ENCODE measurements around the gene NDST4. TPM values are rescaled to one million over a fixed set of nuclear protein-coding genes. Genes with fewer than 3 reads are reported as not detected.

NDST4 gene
- polyA plus RNA-seq, 2 of the 4 experiments (the other 2 are of a cell fraction), result 0.04 TPM; not detected in 1

GRCh38 chr4:115154826-115155225 is 41.4 kb upstream of the NDST4 start:
- Histone ChIP-seq H3K27ac (no peak overlapping the region), H3K4me2 (no peak overlapping the region), H3K9me3 (no peaks in the 10 kb centered on the region), H3K4me3 (no peak overlapping the region), H3K4me1 (no peaks in the 10 kb centered on the region)
- DNase-seq (ENCODE audit: low read depth in 1 of 2, low spot score in 1 of 2) (no peak), FAIRE-seq (no peak), ATAC-seq (no peak)
- ChIA-PET POLR2A (no interaction called here), CTCF (no interaction called here)
- TF ChIP-seq TP53 (CRISPR knock-in tag; IDR thresholded peaks at IDR 0.05) (no peak), GATA3 (IDR thresholded peaks at IDR 0.05; ENCODE audit: borderline replicate concordance) (no peak), CHD4 (IDR thresholded peaks at IDR 0.05; ENCODE audit: borderline replicate concordance) (no peak), KDM5A (IDR thresholded peaks at IDR 0.05) (no peak), FOSL2 (IDR thresholded peaks at IDR 0.05) (no peak), FOSL2 (CRISPR knock-in tag; IDR thresholded peaks at IDR 0.05) (no peak), CEBPB (IDR thresholded peaks at IDR 0.05) (no peak), ZFP36 (IDR thresholded peaks at IDR 0.05; ENCODE audit: borderline replicate concordance, partially characterized antibody) (no peak), ZC3H11A (IDR thresholded peaks at IDR 0.05) (no peak), EHF (CRISPR knock-in tag; IDR thresholded peaks at IDR 0.05) (no peak), RARB (CRISPR knock-in tag; IDR thresholded peaks at IDR 0.05) (no peak), RAD21 (conservative IDR thresholded peaks at IDR 0.05 in 1 of 2, IDR thresholded peaks at IDR 0.05 in 1 of 2) (no peak), TFCP2L1 (CRISPR knock-in tag; IDR thresholded peaks at IDR 0.05) (no peak), HOXB5 (CRISPR knock-in tag; IDR thresholded peaks at IDR 0.05) (no peak), ZSCAN20 (CRISPR knock-in tag; IDR thresholded peaks at IDR 0.05) (no peak), NR3C1 (IDR thresholded peaks at IDR 0.05) (no peak), MAFK (IDR thresholded peaks at IDR 0.05; ENCODE audit: partially characterized antibody) (no peak), HDAC2 (IDR thresholded peaks at IDR 0.05) (no peak), POLR2A (IDR thresholded peaks at IDR 0.05; ENCODE audit: low read length) (no peak)

- FAIRE-seq (no peak), ATAC-seq (no peak), DNase-seq (ENCODE audit: low read depth in 1 of 2, low spot score in 1 of 2) (no peak)
- TF ChIP-seq MAFK (IDR thresholded peaks at IDR 0.05; ENCODE audit: partially characterized antibody) (peak; percentile 2), RNF2 (IDR thresholded peaks at IDR 0.05; ENCODE audit: borderline replicate concordance, low read depth) (no peak)
- no peaks in the 10 kb centered on the region for H3K9me3 ChIP-seq
- no peaks in the 10 kb centered on the region for H3K4me1 ChIP-seq
- H3K4me3 ChIP-seq, result no peak overlapping the region
- ChIA-PET CTCF (no interaction called here), POLR2A (no interaction called here)
- H3K27ac ChIP-seq, result no peak overlapping the region
- no peak overlapping the region for H3K4me2 ChIP-seq
Observed at GRCh38 chr4:115152965-115153364, 39.5 kb upstream of the NDST4 start.

GRCh38 chr4:115152081-115152480 is 38.7 kb upstream of the NDST4 start:
- ATAC-seq, result no peak
- H3K4me2 ChIP-seq, result no peak overlapping the region
- FAIRE-seq, result no peak
- TF ChIP-seq FOSL2 (IDR thresholded peaks at IDR 0.05), result no peak
- TF ChIP-seq FOSL2 (CRISPR knock-in tag; IDR thresholded peaks at IDR 0.05), result no peak
- TF ChIP-seq HES2 (IDR thresholded peaks at IDR 0.05), result no peak
- no peak for TF ChIP-seq POLR2AphosphoS2 (conservative IDR thresholded peaks at IDR 0.05; ENCODE audit: low read length)
- TF ChIP-seq ELK1 (IDR thresholded peaks at IDR 0.05; ENCODE audit: low read depth, low read length), result no peak
- no peak for TF ChIP-seq NFE2L2 (conservative IDR thresholded peaks at IDR 0.05; ENCODE audit: low read length)
- TF ChIP-seq SREBF2 (IDR thresholded peaks at IDR 0.05), result no peak
- TF ChIP-seq RNF2 (IDR thresholded peaks at IDR 0.05; ENCODE audit: borderline replicate concordance, low read depth), result no peak
- no peak for TF ChIP-seq CBX2 (IDR thresholded peaks at IDR 0.05; ENCODE audit: borderline replicate concordance, low read depth)
- TF ChIP-seq RFX5 (IDR thresholded peaks at IDR 0.05), result no peak
- no peak for TF ChIP-seq GATA3 (IDR thresholded peaks at IDR 0.05; ENCODE audit: borderline replicate concordance)
- no peak for TF ChIP-seq PHF8 (IDR thresholded peaks at IDR 0.05; ENCODE audit: borderline replicate concordance, low read depth)
- no peak overlapping the region for H3K4me3 ChIP-seq
- ChIA-PET CTCF (no interaction called here), POLR2A (no interaction called here)
- no peak overlapping the region for H3K27ac ChIP-seq
- H3K9me3 ChIP-seq, result no peaks in the 10 kb centered on the region
- H3K4me1 ChIP-seq, result no peaks in the 10 kb centered on the region
- WGBS (ENCODE audit: missing lambda C conversion rate), result 36% methylated on average over 3 of the region's 3 CpGs
- no peak for DNase-seq (ENCODE audit: low read depth in 1 of 2, low spot score in 1 of 2)
